ENCODE measurements around the gene OPHN1. TPM values are rescaled to one million over a fixed set of nuclear protein-coding genes. Genes with fewer than 3 reads are reported as not detected.
"Not testable (repeated sequence)": the region's sequence is repeated elsewhere in the genome, so short reads cannot be mapped to it uniquely, and the experiment has no call there.

The OPHN1 gene
- total and polyA plus RNA-seq, 2 donors (not counting 1 experiment from before 2014, with no cell fraction given) = 2.9 to 8.3 TPM

DNA sequence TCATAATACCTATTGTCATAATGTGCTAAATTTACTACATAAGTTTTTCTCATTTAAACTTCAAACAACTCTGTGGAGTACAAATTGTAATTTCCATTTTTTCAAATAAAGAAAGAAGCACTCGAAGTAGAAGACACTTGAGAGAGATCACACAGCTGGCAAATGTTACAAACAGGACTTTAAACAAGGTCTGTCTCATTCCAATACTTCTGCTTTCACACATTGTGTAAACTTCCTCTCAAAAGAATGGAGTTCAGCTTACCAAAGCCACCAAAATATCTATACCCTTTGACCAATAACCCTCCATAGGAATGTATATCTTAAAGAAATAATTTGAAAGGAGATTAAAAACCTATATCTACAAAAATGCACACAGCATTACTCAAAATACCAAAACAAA, 88.3 kb downstream of the OPHN1 start:
- Histone ChIP-seq H3K36me3 (ENCODE audit: control insufficient read depth, insufficient read depth, low read length) (no peaks in the 10 kb centered on the region), H2AFZ (ENCODE audit: low read length) (no peak overlapping the region), H3K27ac (ENCODE audit: insufficient read depth, low read length) (no peak overlapping the region), H3K4me1 (ENCODE audit: control insufficient read depth, extremely low read depth, insufficient read depth, low read length) (no peaks in the 10 kb centered on the region), H3K4me3 (replicated peaks in 1 of 4; ENCODE audit: control extremely low read depth in 1 of 4, insufficient read depth in 1 of 4, low read depth in 3 of 4, low read length in 4 of 4) (no peak overlapping the region), H3K9me3 (ENCODE audit: control insufficient read depth, insufficient read depth, low read depth, low read length) (no peaks in the 10 kb centered on the region), H3K9ac (ENCODE audit: insufficient read depth, low read length) (no peak overlapping the region), H3K4me2 (ENCODE audit: extremely low read depth, insufficient read depth, low read length) (no peak overlapping the region), H3K79me2 (ENCODE audit: control insufficient read depth, insufficient read depth, low read length) (no peaks in the 10 kb centered on the region), H3K27me3 (ENCODE audit: control insufficient read depth, insufficient read depth, low read length) (no peaks in the 10 kb centered on the region), H4K20me1 (ENCODE audit: control insufficient read depth, extremely low read depth, insufficient read depth, low read length) (no peaks in the 10 kb centered on the region)
- no peak for TF ChIP-seq EZH2 (IDR thresholded peaks at IDR 0.05; ENCODE audit: low read length, missing control alignments)
- TF ChIP-seq, protein P1, sequence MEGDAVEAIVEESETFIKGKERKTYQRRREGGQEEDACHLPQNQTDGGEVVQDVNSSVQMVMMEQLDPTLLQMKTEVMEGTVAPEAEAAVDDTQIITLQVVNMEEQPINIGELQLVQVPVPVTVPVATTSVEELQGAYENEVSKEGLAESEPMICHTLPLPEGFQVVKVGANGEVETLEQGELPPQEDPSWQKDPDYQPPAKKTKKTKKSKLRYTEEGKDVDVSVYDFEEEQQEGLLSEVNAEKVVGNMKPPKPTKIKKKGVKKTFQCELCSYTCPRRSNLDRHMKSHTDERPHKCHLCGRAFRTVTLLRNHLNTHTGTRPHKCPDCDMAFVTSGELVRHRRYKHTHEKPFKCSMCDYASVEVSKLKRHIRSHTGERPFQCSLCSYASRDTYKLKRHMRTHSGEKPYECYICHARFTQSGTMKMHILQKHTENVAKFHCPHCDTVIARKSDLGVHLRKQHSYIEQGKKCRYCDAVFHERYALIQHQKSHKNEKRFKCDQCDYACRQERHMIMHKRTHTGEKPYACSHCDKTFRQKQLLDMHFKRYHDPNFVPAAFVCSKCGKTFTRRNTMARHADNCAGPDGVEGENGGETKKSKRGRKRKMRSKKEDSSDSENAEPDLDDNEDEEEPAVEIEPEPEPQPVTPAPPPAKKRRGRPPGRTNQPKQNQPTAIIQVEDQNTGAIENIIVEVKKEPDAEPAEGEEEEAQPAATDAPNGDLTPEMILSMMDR (conservative IDR thresholded peaks at IDR 0.05 in 1 of 2, IDR thresholded peaks at IDR 0.05 in 1 of 2; ENCODE audit: low read depth in 1 of 2, low read length in 2 of 2) = no peak
- peak in 1 of 2 donors; percentile 8 for DNase-seq (ENCODE audit: low read depth in 2 of 2)

DNA sequence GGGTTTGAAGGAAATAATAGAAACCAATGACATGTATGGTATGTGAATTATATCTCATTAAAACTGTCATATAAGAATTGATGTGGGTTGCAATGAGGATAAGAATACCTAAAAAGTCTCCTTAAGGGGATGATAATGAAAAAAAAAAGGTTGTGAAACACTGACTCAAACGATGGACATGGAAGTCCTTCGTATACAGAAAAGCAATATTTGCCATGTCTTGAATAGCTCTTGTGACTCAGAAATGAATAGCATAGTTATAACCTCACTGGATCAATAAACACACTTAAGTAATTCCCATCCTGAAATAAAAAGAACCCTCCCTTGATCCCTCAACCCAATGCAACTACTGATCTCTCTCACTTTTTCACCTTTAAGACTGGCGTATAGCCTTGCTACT, 89.7 kb downstream of the OPHN1 start:
- TF ChIP-seq EZH2 (IDR thresholded peaks at IDR 0.05; ENCODE audit: low read length, missing control alignments) = no peak
- TF ChIP-seq, protein P1 (conservative IDR thresholded peaks at IDR 0.05 in 1 of 2, IDR thresholded peaks at IDR 0.05 in 1 of 2; ENCODE audit: low read depth in 1 of 2, low read length in 2 of 2) = no peak
- no peaks in the 10 kb centered on the region for H4K20me1 ChIP-seq (ENCODE audit: control insufficient read depth, extremely low read depth, insufficient read depth, low read length)
- no peaks in the 10 kb centered on the region for H3K27me3 ChIP-seq (ENCODE audit: control insufficient read depth, insufficient read depth, low read length)
- no peaks in the 10 kb centered on the region for H3K9me3 ChIP-seq (ENCODE audit: control insufficient read depth, insufficient read depth, low read depth, low read length)
- DNase-seq (ENCODE audit: low read depth in 2 of 2) = peak in 1 of 2 donors; percentile 2
- no peak overlapping the region for H3K27ac ChIP-seq (ENCODE audit: insufficient read depth, low read length)
- H3K4me1 ChIP-seq (ENCODE audit: control insufficient read depth, extremely low read depth, insufficient read depth, low read length) = no peaks in the 10 kb centered on the region
- H3K9ac ChIP-seq (ENCODE audit: insufficient read depth, low read length) = no peak overlapping the region
- H3K36me3 ChIP-seq (ENCODE audit: control insufficient read depth, insufficient read depth, low read length) = no peaks in the 10 kb centered on the region
- H2AFZ ChIP-seq (ENCODE audit: low read length) = no peak overlapping the region
- H3K79me2 ChIP-seq (ENCODE audit: control insufficient read depth, insufficient read depth, low read length) = no peaks in the 10 kb centered on the region
- no peak overlapping the region for H3K4me2 ChIP-seq (ENCODE audit: extremely low read depth, insufficient read depth, low read length)
- H3K4me3 ChIP-seq (replicated peaks in 1 of 4; ENCODE audit: control extremely low read depth in 1 of 4, insufficient read depth in 1 of 4, low read depth in 3 of 4, low read length in 4 of 4) = no peak overlapping the region

DNA sequence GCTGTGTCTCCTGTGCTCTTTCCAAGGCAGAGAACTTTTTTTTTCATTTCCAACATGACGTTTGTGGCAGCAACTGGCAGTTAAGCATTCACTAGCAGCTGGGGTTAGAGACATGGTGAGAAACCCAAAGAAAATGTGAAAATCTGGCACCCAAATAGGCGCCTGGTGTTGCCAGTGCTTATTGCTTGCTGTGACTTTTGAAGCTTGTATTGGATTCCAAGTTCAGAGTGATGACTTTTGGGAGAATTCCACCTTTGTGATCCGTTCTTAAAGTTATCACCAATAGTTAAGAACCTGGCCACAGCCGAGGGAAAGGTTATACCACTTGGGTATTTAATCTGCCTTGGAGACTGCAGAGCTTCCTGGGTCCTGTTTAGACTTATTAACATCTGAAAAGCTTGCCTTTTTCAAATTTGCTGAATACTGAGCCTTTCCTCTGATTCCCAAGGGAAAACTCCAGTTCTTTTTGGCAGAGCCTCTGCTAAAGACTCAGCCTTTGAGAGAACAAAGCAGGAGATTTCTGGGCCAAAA, 101.0 kb downstream of the OPHN1 start:
- Histone ChIP-seq H2AFZ (ENCODE audit: low read length) (no peak overlapping the region), H4K20me1 (ENCODE audit: control insufficient read depth, extremely low read depth, insufficient read depth, low read length) (no peaks in the 10 kb centered on the region)
- TF ChIP-seq, protein P1 (conservative IDR thresholded peaks at IDR 0.05 in 1 of 2, IDR thresholded peaks at IDR 0.05 in 1 of 2; ENCODE audit: low read depth in 1 of 2, low read length in 2 of 2) = no peak
- TF ChIP-seq EZH2 (IDR thresholded peaks at IDR 0.05; ENCODE audit: low read length, missing control alignments) = no peak

DNA sequence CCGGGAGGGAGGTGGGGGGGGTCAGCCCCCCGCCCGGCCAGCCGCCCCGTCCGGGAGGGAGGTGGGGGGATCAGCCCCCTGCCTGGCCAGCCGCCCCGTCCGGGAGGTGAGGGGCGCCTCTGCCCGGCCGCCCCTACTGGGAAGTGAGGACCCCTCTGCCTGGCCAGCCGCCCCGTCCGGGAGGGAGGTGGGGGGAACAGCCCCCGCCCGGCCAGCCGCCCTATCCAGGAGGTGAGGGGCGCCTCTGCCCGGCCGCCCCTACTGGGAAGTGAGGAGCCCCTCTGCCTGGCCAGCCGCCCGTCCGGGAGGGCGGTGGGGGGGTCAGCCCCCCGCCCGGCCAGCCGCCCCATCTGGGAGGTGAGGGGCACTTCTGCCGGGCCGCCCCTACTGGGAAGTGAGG, 106.5 kb downstream of the OPHN1 start:
- H3K36me3 ChIP-seq (ENCODE audit: control insufficient read depth, insufficient read depth, low read length); H3K4me1 ChIP-seq (ENCODE audit: control insufficient read depth, extremely low read depth, insufficient read depth, low read length); H4K20me1 ChIP-seq (ENCODE audit: control insufficient read depth, extremely low read depth, insufficient read depth, low read length); DNase-seq (ENCODE audit: low read depth in 2 of 2); H3K9ac ChIP-seq (ENCODE audit: insufficient read depth, low read length); H3K27me3 ChIP-seq (ENCODE audit: control insufficient read depth, insufficient read depth, low read length); H3K4me3 ChIP-seq (replicated peaks in 1 of 4; ENCODE audit: control extremely low read depth in 1 of 4, insufficient read depth in 1 of 4, low read depth in 3 of 4, low read length in 4 of 4); H3K4me2 ChIP-seq (ENCODE audit: extremely low read depth, insufficient read depth, low read length); H3K27ac ChIP-seq (ENCODE audit: insufficient read depth, low read length); H3K79me2 ChIP-seq (ENCODE audit: control insufficient read depth, insufficient read depth, low read length); H3K9me3 ChIP-seq (ENCODE audit: control insufficient read depth, insufficient read depth, low read depth, low read length); H2AFZ ChIP-seq (ENCODE audit: low read length): not testable (repeated sequence)

More for the DNA sequence above, 101.0 kb downstream of the OPHN1 start:
- H3K4me1 ChIP-seq (ENCODE audit: control insufficient read depth, extremely low read depth, insufficient read depth, low read length) = no peaks in the 10 kb centered on the region
- no peaks in the 10 kb centered on the region for H3K9me3 ChIP-seq (ENCODE audit: control insufficient read depth, insufficient read depth, low read depth, low read length)
- no peaks in the 10 kb centered on the region for H3K79me2 ChIP-seq (ENCODE audit: control insufficient read depth, insufficient read depth, low read length)
- no peak overlapping the region for H3K4me2 ChIP-seq (ENCODE audit: extremely low read depth, insufficient read depth, low read length)
- peak; percentile 18 to 35 for DNase-seq (ENCODE audit: low read depth in 2 of 2)
- no peak overlapping the region for H3K27ac ChIP-seq (ENCODE audit: insufficient read depth, low read length)
- H3K4me3 ChIP-seq (replicated peaks in 1 of 4; ENCODE audit: control extremely low read depth in 1 of 4, insufficient read depth in 1 of 4, low read depth in 3 of 4, low read length in 4 of 4) = no peak overlapping the region
- no peak overlapping the region for H3K9ac ChIP-seq (ENCODE audit: insufficient read depth, low read length)
- no peaks in the 10 kb centered on the region for H3K27me3 ChIP-seq (ENCODE audit: control insufficient read depth, insufficient read depth, low read length)
- no peaks in the 10 kb centered on the region for H3K36me3 ChIP-seq (ENCODE audit: control insufficient read depth, insufficient read depth, low read length)

Measured in fibroblast of lung (primary cell).